GM12891 (cell line): ENCODE data around the gene LRMDA.

Experiments
- POLR2A ChIP-seq: IDR thresholded peaks from 2 replicates; pipeline ENCODE4 v1.6.1; 2011; ENCODE audit warnings: low read depth, low read length, control low read depth
- POLR2AphosphoS5 ChIP-seq: IDR thresholded peaks from 2 replicates; pipeline ENCODE4 v1.6.1; 2011; ENCODE audit warnings: low read depth, low read length, control low read depth
- SPI1 ChIP-seq: IDR thresholded peaks from 2 replicates; pipeline ENCODE4 v1.6.1; 2011; ENCODE audit warnings: low read depth, low read length, control low read depth
- TAF1 ChIP-seq: IDR thresholded peaks from 2 replicates; pipeline ENCODE4 v1.6.1; 2011; ENCODE audit warnings: low read depth, low read length, control low read depth

- TF ChIP-seq TAF1, result no peak
- no peak for TF ChIP-seq POLR2A
- TF ChIP-seq SPI1, result no peak
- no peak for TF ChIP-seq POLR2AphosphoS5
Observed at GRCh38 chr10:76338187-76338586, 906.8 kb downstream of the LRMDA start.
